HG02938 (cell line): Measurements from ENCODE around the gene CD19.
A peak's percentile ranks its signal among the peaks of the same experiment; 100 is the strongest.
"Not testable (repeated sequence)": the region's sequence is repeated elsewhere in the genome, so short reads cannot be mapped to it uniquely, and the experiment has no call there.

ENCODE experiments used
- ATAC-seq: cut with Tn5 transposase; IDR thresholded peaks from one replicate; pipeline ENCODE4 v1.9.1; 2021; ENCODE audit warnings: mild to moderate bottlenecking, moderate library complexity; ENCODE audit not compliant: unreplicated experiment

The CD19 gene

GRCh38 chr16:28935924-28936783 lies 4.4 kb downstream of the CD19 start:
- peak; percentile 74 for ATAC-seq

- ATAC-seq: no peak
Observed at GRCh38 chr16:28936784-28937155, 5.0 kb downstream of the CD19 start.

GRCh38 chr16:28937222-28937876 lies 5.6 kb downstream of the CD19 start:
- ATAC-seq: no peak

- no peak for ATAC-seq
Observed at GRCh38 chr16:28938721-28939120, 7.0 kb downstream of the CD19 start.

- ATAC-seq: not testable (repeated sequence)
Observed at GRCh38 chr16:28939825-28940224, 8.1 kb downstream of the CD19 start.

- ATAC-seq: no peak
Observed at GRCh38 chr16:28943281-28943680, 11.5 kb downstream of the CD19 start.

- ATAC-seq: no peak
Observed at GRCh38 chr16:28946681-28947080, 14.9 kb downstream of the CD19 start.

GRCh38 chr16:28950648-28951409 lies 19.1 kb downstream of the CD19 start, which contains the start of gene NFATC2IP:
Gene NFATC2IP, plus strand, starts transcription at chr16:28950937. Its CDS starts 75 bp downstream, at chr16:28951012.
- ATAC-seq: peak; percentile 91

- ATAC-seq: no peak
Observed at GRCh38 chr16:28951410-28951943, 19.7 kb downstream of the CD19 start.

- no peak for ATAC-seq
Observed at GRCh38 chr16:28958216-28958615, 26.4 kb downstream of the CD19 start.

- no peak for ATAC-seq
Observed at GRCh38 chr16:28958836-28959235, 27.1 kb downstream of the CD19 start.

- no peak for ATAC-seq
Observed at GRCh38 chr16:28964072-28964471, 32.3 kb downstream of the CD19 start.

GRCh38 chr16:28964496-28964895 lies 32.7 kb downstream of the CD19 start:
- ATAC-seq: no peak

- ATAC-seq: no peak
Observed at GRCh38 chr16:28967156-28967555, 35.4 kb downstream of the CD19 start.

- not testable (repeated sequence) for ATAC-seq
Observed at GRCh38 chr16:28969696-28970095, 37.9 kb downstream of the CD19 start.

- no peak for ATAC-seq
Observed at GRCh38 chr16:28974007-28974436, 42.3 kb downstream of the CD19 start.

GRCh38 chr16:28974437-28975157 lies 42.8 kb downstream of the CD19 start, which contains the start of gene SPNS1:
Gene SPNS1, plus strand, starts transcription at chr16:28974778. Its CDS starts 374 bp downstream, at chr16:28975152.
- peak; percentile 87 for ATAC-seq

GRCh38 chr16:28975158-28975599 lies 43.4 kb downstream of the CD19 start:
- ATAC-seq: peak; percentile 16

GRCh38 chr16:28977703-28978662 lies 46.2 kb downstream of the CD19 start:
- no peak for ATAC-seq
